Tongue (tissue), 2 donors: ENCODE data around the gene NKX1-2. TPM values are rescaled to one million over a fixed set of nuclear protein-coding genes. Genes with fewer than 3 reads are reported as not detected.
A peak's percentile ranks its signal among the peaks of the same experiment; 100 is the strongest.

ENCODE experiments used
- DNase-seq: peaks from one replicate; pipeline ENCODE4 v3.0.0-alpha.2; 2015
- total RNA-seq: library from RNA; depleted of rRNA; stranded (reverse); fragments of >200 nt; gene quantifications from one replicate; pipeline ENCODE4 v1.2.3, GENCODE V29; 2014

Gene NKX1-2
- total RNA-seq, 1 donor from 2014 or later: not detected

DNA sequence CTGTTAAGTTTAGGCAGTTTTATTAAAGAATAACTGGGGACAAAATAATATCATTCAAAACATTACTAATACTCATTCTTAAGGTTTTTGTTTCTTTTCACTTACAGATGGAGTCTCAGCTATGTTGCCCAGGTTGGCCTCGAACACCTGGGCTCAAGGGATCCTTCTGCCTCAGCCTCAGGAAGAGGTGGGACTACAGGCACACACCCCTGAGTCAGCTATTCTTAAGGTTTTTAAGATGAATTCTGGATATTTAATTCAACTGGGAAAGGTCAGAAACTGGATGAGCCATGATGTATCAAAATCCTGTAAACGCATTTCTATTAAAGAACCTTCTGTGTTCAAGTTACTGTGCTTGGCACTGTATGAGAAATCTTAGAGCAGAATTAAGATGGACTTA lies 34.6 kb downstream of the NKX1-2 start:
- peak; percentile 33 for DNase-seq

DNA sequence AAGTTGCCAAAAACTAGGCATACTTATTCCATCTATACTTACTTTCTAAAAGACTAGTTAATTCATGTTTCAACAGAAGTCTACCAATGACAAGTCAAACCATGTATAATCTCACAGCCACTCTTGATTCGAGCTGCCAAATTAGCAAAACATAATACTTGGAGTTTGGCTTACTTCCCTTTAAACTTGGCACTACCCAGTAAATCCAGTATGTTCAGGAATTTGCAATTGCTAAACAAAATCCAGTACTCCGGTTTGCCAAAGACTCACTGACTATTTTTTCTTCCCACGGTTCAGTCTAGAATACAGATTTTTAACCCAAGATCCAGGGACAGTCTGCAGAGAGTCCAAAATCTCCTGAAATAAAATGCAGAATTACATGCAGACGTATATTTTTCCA lies 35.8 kb downstream of the NKX1-2 start:
- DNase-seq: peak; percentile 79

DNA sequence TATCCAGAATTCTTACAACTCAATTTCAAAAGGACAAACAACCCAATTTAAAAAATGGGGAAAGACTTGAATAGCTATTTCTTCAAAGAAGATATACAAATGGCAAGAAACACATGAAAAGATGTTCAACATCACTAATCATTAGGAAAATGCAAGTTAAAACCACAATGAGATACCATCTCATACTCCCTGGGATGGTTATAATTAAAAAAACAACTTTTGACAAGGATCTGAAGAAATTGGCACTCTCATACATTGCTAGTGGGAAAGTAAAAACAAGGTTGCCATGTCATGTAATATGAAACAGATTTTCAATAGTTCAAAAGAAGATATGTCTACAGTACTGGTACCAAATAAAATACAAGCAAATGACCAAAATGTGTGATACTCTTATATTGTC lies 40.1 kb downstream of the NKX1-2 start:
- no peak for DNase-seq

DNA sequence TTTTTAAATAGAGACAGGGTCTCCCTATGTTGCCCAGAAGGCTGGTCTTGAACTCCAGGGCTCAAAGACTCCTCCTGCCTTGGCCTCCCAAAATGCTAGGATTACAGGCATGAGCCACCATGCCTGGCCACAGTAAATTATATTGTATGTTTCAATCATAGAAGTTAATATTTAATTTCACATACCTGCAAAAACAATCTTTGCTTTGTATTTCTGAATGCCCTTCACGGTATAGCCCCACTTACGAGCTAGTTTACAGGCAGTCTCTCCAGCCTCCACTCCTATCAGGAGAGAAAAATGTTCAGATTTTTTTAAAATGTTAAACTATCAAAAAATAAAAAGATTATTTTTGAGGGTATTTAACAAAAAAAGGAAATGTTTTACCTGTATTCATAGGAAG lies 41.5 kb downstream of the NKX1-2 start:
- DNase-seq: no peak

DNA sequence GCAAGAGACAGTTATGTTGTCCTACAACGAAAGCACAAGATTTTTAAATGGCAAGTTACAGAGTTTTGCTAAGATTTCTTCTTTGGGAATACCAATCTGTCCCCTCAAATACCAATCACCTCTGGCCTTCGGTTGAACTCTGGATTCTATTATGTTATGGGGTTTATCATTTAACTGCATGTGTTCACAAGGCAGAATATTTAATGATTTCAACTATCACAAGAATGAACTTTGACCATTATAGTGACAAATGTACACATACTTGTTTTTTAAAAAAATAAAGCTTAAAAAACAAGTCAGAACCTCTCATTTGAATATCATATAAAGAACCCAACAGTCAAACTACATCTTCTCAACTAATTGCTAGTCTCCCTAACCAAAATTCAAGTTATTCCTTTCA lies 42.4 kb downstream of the NKX1-2 start:
- DNase-seq: no peak

DNA sequence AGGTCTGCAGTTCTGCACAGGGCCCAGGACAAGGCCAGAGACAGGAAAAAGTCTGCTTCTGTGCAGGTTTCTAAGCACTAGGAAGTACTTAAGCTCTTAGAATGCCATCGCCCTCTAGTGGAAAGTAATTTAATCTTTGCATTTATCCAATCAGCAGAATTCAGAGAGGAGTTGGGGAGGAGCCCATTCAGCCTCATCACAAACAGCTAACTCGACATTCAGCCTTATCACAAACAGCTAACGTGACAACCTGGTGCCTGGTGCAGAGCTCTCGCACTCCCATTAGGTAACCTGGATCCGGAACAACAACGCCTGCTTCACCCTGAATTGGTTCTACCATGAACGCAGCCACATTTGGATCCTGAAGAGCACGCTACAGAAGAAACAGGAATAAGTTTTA lies 46.3 kb downstream of the NKX1-2 start:
- peak; percentile 92 for DNase-seq

DNA sequence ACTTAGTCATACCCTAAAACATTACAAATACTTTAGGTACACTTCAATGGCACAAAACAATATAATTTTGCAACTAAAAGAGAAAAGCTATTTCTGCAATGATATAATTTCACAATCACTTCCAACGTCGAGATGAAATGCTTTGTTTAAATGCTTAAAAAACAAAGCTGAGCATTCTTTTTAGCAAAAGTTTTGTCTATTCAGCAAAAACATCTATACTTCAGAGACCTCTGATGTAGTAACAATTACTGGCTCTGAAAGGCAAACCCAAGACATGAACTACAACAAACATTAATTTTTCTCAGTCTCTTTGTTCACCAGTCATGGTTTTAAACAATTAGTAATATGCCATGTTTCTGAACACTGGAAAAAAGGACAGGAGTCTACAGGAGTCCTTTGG lies 47.6 kb downstream of the NKX1-2 start:
- no peak for DNase-seq

DNA sequence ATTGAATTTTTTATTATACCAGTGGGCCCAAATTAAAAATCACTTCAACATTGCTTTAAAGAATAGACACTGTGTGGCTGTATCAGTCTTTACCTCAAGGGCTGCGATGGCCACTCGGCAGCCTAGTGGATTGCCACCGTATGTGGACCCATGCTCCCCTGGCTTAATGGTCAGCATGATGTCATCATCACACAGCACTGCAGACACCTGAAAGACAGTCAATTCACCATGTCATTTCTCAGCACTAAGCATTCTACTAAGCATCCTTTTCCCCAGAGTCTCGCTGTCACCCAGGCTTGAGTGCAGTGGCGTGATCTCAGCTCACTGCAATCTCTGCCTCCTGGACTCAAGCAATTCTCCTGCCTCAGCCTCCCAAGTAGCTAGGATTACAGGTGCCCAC lies 48.2 kb downstream of the NKX1-2 start:
- no peak for DNase-seq

Other genes with a start within 250 kb of the NKX1-2 start
- gene OAT, start 31.1 kb downstream of the NKX1-2 start, total RNA-seq: 99.2 TPM
- gene LHPP, start 11.8 kb upstream of the NKX1-2 start, total RNA-seq: 12.1 TPM